GM20431 (cell line): ENCODE results near the gene GRIK2.

Source experiments
- in situ Hi-C: fragments of 300-500 bp; cut with MseI, MboI; formaldehyde crosslinking; loops from one replicate; pipeline ENCODE4 v1.15.0; 2020; ENCODE audit warnings: low sequenced_read_pairs; ENCODE audit not compliant: unreplicated experiment

GRIK2 gene

GRCh38 chr6:101755931-101756330 is 362.4 kb downstream of the GRIK2 start:
- in situ Hi-C loops: no loop called here

DNA sequence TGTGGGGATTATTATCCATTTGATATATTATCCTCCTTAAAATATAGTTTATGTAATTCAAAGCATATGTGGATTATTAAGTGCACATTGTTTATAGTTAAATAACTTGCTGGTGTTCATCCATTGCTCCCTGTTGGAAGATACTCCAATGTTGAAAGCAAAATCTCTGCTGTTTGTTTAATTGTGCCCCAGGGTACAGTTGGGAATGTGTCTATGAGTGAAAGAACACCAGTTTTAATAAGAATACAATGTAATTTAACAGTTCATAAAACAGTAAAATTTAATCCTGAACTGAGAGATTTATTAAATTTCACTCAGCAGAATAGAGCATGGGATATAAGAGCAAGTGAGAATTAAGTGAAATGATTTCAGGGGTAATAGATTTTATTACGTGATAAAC is 364.9 kb downstream of the GRIK2 start:
- in situ Hi-C loops: no loop called here

- in situ Hi-C loops: no loop called here
These were observed 367.5 kb downstream of the GRIK2 start for GRCh38 chr6:101760843-101761621.

DNA sequence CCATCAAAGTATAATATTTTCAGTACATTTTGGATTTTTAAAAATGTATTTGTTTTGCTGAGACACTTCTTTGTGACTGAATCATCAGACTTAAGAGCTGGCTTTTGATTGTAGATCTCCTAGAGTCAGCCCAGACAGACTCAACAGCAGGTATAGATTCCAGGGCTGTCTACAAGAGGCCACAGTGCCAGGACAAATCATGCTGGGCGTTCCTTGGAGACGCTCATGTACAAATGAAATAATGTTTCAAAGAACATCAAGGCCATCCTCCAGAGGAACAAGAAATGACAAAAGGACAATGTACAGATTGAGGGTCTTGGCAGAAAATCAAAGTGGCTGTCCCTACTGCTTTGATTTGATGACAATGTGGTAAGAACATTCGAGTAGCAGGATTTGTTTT is 369.3 kb downstream of the GRIK2 start:
- in situ Hi-C loops: no loop called here

DNA sequence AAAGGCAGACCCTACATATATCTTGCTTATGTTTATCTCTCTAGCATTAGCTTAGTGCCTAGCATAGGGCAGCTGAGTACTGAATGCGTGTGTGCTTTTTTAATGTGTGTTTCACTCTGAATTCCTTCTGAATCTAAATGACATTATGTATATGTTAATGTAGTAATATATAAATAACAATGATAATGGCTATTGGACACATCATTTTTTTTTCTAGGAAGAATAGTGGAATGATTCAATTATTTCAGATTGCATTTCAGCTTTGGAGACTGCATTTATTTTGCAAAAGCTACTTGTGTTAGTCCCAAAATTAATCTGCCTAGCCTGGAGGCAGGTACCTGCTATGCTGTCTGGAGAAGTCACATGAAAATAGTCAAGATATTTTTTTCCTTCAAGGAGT is 371.8 kb downstream of the GRIK2 start:
- in situ Hi-C loops: no loop called here

DNA sequence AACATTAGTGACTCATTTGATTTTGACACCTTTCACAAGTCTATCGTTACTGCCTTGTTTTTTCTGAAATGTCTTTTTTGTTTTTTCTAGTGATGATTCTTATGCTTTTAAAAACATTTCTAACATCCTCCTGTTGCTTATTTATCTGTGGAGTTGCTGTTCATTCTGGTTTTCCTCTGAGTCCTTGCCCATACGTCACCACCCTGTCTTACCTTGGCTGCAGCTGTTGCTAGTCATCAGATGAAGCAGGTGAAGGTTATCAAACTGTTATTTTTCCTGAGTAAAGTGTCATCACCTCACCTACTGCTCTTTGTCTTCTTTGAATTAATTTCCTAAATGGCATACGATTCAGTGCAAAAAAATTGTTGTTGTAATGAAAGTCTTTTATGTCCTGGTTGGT is 376.6 kb downstream of the GRIK2 start:
- in situ Hi-C loops: no loop called here

GRCh38 chr6:101776919-101777350 is 383.4 kb downstream of the GRIK2 start:
- in situ Hi-C loops: no loop called here

GRCh38 chr6:101777646-101778045 is 384.1 kb downstream of the GRIK2 start:
- in situ Hi-C loops: no loop called here

DNA sequence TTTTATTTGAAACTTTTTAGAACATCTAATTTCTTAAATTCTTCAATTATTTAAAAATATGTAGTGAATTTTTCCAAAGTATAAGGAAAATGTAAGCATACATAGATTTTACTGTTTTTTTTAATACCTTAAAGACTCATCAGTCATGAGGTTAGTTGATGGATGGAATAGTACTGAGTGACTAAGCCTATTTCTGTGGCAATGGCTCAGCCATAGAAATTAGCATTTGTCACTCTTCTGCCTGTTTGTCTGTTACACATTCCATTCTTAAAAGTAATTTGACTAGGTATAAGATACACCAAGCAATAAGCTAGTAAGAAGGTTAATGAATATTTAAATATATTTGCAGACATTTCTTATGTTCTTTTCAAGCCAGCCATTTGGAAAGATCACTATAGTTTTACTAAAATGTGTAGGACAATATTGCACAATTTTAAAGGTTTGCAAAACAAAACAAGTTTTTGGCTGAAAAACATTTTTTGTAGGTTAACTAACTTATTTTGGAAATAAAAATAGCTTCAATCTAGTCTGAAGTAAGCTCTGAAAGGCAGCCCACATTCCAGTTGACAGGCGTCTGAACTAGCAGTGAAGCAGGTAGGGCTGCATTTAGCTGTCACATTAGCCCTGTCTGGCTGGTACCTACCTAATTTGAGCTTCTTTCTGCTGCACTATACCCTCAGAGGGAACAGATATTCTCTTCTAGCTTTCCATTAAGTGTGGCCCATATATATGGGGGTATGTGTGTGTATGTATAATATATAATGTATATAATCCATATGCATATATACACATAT is 385.7 kb downstream of the GRIK2 start:
- in situ Hi-C loops: no loop called here

GRCh38 chr6:101783287-101783686 is 389.8 kb downstream of the GRIK2 start:
- in situ Hi-C loops: no loop called here

DNA sequence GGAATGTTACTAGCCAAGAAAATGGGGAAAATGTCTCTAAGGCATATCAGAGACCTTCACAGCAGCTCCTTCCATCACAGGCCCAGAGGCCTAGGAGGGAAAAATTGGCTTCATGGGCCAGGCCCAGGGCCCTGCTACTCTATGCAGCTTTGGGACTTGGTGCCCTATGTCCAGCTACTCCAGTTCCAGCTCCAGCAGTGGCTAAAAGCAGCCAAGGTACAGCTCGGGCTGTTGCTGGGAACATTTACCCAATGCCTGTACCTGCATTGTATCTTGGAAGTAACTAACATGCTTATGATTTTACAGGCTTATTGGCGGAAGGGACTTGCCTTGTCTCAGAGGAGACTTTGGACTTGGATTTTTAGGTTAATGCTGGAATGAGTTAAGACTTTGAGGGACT is 390.6 kb downstream of the GRIK2 start:
- in situ Hi-C loops: no loop called here

DNA sequence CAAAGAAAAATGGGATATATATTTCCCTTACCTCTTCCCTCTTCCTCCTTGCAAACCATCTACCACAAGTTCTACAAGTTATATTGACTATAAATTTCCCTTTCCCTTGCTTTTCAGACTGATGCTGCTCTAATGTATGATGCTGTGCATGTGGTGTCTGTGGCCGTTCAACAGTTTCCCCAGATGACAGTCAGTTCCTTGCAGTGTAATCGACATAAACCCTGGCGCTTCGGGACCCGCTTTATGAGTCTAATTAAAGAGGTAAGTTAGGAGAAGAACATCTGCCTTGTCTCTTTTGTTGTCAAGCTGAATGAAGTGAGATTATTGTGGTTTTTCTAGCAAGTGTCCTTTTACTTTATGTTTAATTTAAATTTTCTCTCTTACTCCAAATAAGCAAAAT is 406.0 kb downstream of the GRIK2 start:
- in situ Hi-C loops: no loop called here

- in situ Hi-C loops: no loop called here
These were observed 407.1 kb downstream of the GRIK2 start for GRCh38 chr6:101800598-101800997.

DNA sequence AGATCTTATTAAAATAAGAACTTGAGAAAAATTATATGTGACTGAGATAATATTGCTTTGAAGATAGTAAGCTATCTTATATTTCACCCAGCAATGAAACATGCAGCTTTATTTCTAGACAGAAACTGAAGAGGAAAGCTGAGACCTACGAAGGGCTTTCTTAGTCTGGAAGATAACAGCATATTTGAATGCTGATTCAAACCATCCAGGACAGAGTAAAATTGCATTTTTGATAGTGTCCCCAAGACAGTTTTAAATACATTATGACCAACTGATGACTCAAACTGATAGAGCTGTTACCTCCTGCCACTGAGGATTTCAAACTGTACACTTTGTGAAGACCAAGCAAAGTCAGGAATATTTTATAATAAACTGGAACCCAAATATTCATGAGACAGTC is 409.6 kb downstream of the GRIK2 start:
- in situ Hi-C loops: no loop called here

DNA sequence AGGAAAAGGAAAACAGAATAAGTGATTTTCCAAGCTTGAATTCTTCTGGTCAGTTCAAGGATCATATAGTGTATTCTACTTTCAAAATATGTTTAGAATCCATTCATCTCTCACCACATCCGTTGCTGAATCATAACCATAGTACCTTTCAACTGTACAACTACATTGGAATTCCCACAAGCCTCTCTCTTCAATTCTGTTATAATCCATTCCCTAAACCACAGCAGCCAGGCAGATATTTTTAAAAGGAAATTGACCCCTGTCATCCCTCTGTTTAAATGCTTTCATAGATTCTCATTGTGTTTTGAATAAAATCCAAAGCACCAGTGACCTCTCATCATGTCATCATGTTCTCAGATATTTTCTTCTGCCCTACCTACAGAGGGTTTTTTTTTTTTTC is 412.7 kb downstream of the GRIK2 start:
- in situ Hi-C loops: no loop called here

GRCh38 chr6:101811108-101811507 is 417.6 kb downstream of the GRIK2 start:
- in situ Hi-C loops: no loop called here

DNA sequence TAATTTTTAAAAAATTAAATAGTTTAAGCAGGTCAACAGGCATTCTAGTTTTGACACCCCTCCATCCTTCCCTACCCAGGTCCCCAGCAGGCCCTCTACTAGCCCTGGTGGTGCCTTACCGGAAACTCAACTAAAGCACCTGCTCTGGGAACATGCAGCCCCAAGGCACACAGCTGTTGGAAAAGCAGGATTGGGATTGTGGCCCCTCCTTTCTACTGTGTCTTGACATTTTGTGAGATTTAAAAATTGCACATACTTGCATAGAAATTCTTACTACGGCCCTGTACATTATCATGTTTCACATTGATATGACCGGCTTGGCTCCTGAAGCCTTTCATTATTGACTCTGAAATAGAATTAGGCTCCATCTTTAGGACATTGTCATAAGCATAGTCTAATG is 423.2 kb downstream of the GRIK2 start:
- in situ Hi-C loops: no loop called here

DNA sequence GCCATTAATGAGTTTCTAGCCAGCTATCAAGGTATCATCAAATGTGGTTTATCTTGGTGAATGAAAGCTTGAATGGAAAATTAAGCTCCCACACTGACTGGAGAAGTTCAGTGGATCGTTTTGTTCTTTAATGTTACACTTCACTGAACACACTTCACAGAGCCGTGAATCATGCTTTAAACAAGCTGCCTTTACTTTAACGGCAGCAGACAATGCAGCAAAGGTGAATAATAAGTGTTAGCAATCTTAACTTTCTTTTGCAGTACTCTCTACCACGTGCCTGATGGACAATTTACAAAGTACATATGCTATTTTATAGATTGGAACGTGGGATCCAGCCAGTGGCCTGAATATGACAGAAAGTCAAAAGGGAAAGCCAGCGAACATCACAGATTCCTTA is 424.5 kb downstream of the GRIK2 start:
- in situ Hi-C loops: no loop called here

DNA sequence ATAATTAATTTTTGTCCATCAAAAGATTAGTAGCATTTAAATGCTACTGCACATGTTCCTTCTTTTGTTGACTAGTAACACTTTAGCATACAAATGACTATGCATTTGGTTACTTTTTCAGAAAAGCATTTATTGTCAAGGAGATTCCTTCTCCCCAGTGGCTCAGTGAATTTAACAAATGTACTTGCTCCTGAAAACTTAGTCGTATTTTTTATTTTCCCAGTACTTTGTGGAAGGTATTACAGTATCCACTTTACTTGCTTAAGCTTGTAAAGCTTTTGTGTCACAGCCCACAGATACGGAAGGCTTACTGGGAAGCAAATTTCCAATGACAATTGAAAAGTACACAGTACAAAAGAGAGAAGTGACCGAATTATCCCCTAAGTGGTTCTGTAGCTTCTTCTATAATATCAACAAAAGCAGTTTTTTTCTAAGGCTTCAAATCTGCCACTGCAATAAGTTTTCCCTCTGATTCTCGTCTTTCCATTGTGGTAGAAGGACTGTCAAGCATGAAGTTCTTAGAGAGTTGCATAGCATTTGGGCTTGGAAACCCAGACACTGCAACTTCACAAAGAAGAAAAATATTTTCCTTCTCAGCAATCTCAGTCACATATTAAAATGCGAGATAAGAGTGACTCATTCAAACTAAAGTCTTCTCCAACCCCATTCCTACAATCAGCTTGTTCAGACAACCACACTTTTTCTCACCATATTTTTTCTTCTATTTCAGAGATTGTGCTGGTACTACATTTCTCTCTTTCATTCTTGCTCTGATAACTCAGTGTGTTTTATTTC is 431.2 kb downstream of the GRIK2 start:
- in situ Hi-C loops: no loop called here

- in situ Hi-C loops: no loop called here
These were observed 432.8 kb downstream of the GRIK2 start for GRCh38 chr6:101826269-101826668.

GRCh38 chr6:101826678-101827077 is 433.2 kb downstream of the GRIK2 start:
- in situ Hi-C loops: no loop called here
